Neural progenitor cell (in vitro differentiated cells): ENCODE data around the gene SLC5A11.

Experiments used
- CTCF ChIP-seq: fragments of 200-600 bp; sonication (generic); IDR thresholded peaks from 2 replicates; pipeline ENCODE4 v1.5.1; 2017; ENCODE audit warnings: antibody characterized with exemption, mild to moderate bottlenecking
- EZH2 ChIP-seq: fragments of 200-600 bp; sonication (generic); IDR thresholded peaks from 2 replicates; pipeline ENCODE4 v1.6.1; 2017; ENCODE audit warnings: antibody characterized with exemption, mild to moderate bottlenecking, moderate library complexity
- EZH2phosphoT487 ChIP-seq: fragments of 200-600 bp; sonication (generic); IDR thresholded peaks from 2 replicates; pipeline ENCODE4 v1.6.1; 2017; ENCODE audit warnings: antibody characterized with exemption

GRCh38 chr16:24854607-24855171, 8.9 kb downstream of the SLC5A11 start:
- TF ChIP-seq EZH2 (no peak), CTCF (no peak), EZH2phosphoT487 (no peak)
